SIG-M5 treated with dmso at 0.1 percent for 504 hours (cell line): ENCODE results near the gene PLEKHA6.

Source experiments
- DNase-seq: peaks from one replicate; lab custom pipeline; 2025; ENCODE audit not compliant: unreplicated experiment; lab: John Stamatoyannopoulos, UW

PLEKHA6 gene, protein sequence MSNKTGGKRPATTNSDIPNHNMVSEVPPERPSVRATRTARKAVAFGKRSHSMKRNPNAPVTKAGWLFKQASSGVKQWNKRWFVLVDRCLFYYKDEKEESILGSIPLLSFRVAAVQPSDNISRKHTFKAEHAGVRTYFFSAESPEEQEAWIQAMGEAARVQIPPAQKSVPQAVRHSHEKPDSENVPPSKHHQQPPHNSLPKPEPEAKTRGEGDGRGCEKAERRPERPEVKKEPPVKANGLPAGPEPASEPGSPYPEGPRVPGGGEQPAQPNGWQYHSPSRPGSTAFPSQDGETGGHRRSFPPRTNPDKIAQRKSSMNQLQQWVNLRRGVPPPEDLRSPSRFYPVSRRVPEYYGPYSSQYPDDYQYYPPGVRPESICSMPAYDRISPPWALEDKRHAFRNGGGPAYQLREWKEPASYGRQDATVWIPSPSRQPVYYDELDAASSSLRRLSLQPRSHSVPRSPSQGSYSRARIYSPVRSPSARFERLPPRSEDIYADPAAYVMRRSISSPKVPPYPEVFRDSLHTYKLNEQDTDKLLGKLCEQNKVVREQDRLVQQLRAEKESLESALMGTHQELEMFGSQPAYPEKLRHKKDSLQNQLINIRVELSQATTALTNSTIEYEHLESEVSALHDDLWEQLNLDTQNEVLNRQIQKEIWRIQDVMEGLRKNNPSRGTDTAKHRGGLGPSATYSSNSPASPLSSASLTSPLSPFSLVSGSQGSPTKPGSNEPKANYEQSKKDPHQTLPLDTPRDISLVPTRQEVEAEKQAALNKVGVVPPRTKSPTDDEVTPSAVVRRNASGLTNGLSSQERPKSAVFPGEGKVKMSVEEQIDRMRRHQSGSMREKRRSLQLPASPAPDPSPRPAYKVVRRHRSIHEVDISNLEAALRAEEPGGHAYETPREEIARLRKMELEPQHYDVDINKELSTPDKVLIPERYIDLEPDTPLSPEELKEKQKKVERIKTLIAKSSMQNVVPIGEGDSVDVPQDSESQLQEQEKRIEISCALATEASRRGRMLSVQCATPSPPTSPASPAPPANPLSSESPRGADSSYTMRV

DNA sequence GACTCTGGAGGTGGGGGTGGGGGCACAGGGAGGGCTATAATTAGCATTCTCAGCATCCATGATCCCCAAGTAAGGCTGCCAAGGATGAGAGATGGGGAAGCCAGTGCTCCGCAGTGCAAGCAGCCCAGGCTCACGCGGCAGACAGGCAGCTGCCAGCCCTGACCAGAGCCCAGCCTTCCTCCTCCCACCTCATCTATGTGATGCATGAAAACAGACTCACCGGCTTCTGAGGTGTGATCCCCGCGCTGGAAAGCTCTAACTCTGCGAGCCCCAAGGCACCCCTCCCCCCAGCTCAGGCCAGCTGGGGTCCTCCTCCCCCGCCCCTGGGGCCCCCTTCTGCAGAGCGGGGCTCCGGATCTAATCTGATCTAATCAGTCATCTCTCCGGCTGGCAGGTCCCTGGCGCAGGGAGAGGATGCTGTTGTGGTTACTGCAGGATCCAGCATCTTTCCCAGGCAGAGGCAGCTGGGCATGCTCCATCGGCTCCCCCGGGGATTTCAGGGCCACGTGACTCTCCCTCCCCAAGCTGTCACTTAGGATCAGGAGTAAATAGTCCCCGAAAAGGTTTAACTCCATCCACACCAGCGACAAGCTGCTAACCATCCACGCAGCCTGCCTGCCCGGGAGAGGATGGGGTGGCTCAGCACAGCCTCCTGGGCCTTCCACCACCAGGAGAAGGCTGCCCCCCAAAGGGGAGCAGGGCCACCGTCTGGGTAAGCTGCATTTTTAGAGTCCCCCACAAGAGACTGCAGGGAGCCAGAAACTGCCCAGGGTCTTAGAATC, at the start of gene PLEKHA6:
TSS of gene PLEKHA6 (minus strand) at position 456 of the 782 bp plus-strand sequence. CDS start 86,202 bp downstream, outside the sequence.
- DNase-seq, result peak; percentile 22

DNA sequence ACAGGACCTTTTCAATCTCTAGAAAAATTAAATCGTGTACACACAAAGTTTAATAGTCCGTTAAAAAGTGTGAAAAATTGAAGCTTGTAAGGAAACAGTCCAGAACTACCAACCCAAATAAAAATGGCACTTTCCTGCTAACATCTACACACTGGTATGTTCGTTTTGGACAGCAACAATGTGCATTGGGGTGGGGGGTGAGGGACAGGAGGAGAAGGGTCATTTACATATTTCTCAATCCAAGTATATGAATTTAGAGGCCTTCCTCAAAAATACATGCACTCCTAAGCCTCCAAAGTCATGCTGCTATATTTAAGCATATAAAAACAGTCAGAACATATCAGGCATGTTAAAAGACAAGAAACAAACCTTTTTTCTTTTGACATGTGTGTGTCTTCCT, 49.4 kb upstream of the PLEKHA6 start:
- peak; percentile 66 for DNase-seq

DNA sequence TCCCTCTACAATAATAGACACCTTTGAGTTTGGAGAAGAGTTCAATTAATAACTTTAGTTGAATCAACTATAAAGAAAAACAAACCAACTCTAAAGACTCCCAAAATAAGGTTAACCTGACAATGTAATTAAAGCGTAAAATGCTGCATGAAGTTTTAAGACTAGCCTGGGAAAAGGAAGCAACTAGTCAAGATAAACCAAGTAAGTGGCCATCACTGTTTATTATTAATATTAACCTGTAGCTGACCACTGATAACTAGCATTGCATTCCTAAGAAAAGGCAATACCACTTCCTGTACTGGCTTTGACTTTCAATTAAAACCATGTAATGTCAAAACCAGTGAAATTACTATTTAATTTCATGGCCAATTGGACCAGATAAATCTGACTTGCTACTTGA, 48.9 kb upstream of the PLEKHA6 start:
- DNase-seq, result no peak

- peak; percentile 36 for DNase-seq
Measured at GRCh38 chr1:204408074-204408507, 48.4 kb upstream of the PLEKHA6 start.

DNA sequence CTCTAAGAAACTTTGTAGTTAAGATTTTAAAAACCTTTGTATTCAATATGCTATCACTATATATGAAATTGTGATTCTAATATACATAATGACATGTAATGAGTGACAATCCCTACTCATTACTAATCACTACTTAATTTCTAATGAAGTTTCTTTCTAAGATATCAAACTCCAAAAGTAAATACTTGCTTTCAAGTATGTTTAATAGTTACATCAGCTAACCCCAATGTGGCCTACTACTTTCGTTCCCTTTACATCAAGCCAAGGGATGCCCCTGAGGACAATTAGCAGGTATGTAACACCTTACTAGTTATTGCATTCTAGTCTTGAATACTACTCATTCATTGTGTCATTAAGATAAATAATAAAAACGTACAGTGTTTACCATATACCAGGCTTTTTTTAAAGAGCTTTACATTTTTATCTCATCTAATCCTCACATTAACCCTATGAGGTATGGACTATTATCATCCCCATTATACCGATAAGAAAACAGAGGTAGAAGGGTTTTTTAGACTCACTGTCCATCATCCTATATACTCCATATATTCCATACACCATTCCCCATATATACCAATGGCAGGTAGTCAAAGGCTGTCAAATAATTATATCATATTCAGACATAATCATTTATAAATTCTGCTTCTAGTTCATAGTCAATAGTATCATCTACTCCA, 47.7 kb upstream of the PLEKHA6 start:
- DNase-seq, result no peak

- no peak for DNase-seq
Measured at GRCh38 chr1:204406621-204407020, 46.9 kb upstream of the PLEKHA6 start.

DNA sequence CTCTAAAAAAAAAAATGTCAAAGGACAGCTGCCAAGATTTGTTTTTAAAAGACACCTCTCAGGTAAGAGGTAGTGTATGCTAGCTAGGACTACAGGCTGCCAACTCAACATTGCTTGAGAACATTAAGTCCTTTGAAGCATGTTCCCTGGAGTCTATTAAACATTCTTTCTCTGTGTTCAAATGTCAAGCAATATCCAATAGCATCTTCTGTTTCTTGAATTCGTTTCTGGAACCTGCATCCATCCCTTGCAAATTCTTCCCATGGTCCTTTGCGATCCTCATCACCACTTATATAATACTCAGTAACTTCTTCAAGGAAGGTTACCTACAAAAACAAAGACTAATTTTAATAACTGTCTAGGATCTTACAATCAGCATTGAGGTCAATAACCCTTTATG, 46.3 kb upstream of the PLEKHA6 start:
- no peak for DNase-seq

GRCh38 chr1:204404629-204405028, 44.9 kb upstream of the PLEKHA6 start:
- DNase-seq, result no peak

DNA sequence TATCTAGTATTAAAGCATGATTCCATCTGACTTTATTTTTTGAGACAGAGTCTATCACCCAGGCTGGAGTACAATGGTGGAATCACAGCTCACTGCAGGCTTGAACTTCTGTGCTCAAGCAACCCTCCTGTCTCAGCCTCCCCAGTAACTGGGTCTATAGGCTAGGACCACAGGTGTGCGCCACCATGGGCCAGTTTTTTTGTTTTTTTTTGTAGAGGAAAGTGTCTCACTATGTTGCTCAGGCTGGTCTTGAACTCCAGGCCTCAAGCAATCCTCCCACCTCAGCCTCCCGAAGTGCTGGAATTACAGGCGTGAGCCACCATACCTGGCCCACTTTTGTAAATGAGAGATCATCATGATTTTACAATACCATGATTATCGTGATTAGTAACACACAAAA, 42.7 kb upstream of the PLEKHA6 start:
- no peak for DNase-seq

GRCh38 chr1:204401730-204402129, 42.0 kb upstream of the PLEKHA6 start:
- no peak for DNase-seq

GRCh38 chr1:204400882-204401510, 41.3 kb upstream of the PLEKHA6 start:
- no peak for DNase-seq

- DNase-seq, result peak; percentile 93
Measured at GRCh38 chr1:204398197-204399125, 38.7 kb upstream of the PLEKHA6 start.

DNA sequence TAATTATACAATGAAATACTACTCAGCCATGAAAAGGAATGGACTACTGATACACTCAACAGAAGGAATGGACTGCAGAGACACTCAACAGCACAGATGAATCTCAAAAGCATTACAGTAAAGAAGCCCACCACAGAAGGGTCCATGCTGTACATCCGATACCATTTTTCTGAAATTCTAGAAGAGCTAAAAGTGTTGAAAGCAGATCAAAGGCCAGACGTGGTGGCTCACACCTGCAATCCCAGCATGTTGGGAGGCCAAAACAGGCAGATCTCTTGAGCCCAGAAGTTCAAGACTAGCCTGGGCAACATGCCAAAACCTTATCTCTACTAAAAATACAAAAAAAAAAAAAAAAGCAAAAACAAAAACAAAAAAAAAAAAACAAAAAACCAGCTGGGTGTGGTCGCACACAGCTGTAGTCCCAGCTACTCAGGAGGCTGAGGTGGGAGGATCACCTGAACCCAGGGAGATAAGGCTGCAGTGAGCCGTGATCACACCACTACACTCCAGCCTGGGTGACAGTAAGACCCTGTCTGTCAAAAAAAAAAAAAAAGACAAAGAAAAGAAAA, 36.4 kb upstream of the PLEKHA6 start:
- DNase-seq, result no peak

DNA sequence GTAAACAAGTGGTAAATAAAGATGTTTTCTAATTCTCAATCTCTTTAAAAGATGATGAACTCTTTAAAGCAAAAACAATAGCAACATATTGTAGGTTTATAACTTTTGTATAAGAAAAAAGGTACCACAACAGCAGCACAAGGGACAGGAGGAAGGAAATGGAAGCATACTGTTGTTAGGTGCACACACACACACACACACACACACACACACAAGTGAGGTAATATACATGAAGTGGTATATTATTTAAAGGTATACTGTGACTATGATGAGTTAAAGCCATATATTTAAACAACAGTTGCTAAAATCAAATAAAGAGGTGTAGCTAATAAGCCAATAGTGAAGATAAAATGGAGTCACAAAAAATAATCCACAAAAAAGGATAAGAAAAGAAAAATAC, 31.9 kb upstream of the PLEKHA6 start:
- DNase-seq, result no peak

GRCh38 chr1:204390751-204391466, 31.2 kb upstream of the PLEKHA6 start:
- no peak for DNase-seq

DNA sequence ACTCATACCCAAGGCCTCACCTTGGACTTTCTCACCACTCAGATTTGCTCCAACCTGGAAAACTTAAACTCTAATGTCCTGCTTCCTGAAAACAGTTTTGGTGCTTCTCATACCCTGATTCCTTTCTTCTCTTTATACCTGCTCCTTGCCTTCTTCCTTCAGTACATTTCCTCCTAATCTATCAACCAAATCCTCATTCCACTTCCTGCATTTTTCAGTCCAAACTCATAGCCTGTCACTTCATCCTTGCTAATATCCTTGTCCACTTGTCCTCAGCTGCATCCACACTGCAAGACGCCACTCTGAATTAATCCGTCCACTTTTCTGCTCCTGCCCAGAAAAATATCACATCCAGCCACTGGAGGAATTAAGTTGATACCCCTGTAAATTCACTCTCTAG, 26.0 kb upstream of the PLEKHA6 start:
- no peak for DNase-seq

DNA sequence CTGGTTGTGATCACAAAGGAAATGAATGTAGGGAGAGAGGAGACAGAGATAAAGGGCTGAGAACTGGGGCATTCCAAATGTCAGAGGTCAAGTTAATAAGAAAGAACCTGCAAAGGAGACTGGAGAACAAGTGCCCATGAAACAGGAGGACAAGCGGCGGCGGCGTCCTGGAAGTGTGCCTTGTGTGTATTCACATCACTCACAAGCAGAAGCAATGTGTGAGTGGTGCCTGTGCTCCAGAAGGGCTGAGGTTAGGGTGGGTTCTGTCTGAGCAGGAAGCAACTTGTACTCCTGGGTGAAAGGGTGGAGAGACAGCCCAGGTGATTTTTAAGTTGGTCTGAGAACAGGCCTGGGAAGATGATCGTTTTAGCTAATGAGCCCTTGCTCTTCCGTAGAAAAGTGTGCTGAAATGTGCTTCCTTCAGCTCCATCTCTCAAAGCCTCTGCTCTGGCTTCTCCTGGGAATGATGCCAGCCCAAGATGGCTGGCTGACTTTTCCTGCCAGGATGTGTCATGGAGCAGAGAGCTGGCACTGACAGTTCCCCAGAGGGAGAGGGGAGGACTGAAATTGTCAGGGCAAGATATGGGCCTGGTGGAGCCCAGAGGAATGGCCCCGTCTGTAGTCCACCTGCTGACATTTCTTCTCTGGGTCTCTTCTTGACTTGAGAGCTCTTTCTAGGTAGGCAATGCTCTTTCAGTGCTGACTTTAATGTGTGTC, 25.1 kb upstream of the PLEKHA6 start:
- DNase-seq, result no peak
